Stimulated activated naive CD8-positive, alpha-beta T cell treated with anti-CD3 and anti-CD28 coated beads, Interleukin-15, Interleukin-2, amounts not matched to agents 100 ng/mL and 50 ng/mL, for 24 hours (primary cell): ENCODE data around the gene RBM48.
"Not testable (repeated sequence)": the region's sequence is repeated elsewhere in the genome, so short reads cannot be mapped to it uniquely, and the experiment has no call there.

ENCODE experiments used
- H3K27ac Mint-ChIP-seq: one replicate; pipeline ENCODE4 v1.8.0; 2021; ENCODE audit warnings: mild to moderate bottlenecking, mixed read lengths
- H3K27me3 Mint-ChIP-seq: one replicate; pipeline ENCODE4 v1.8.0; 2021; ENCODE audit warnings: mixed read lengths
- H3K36me3 Mint-ChIP-seq: one replicate; pipeline ENCODE4 v1.8.0; 2021; ENCODE audit warnings: low read depth, mixed read lengths
- H3K4me1 Mint-ChIP-seq: one replicate; pipeline ENCODE4 v1.8.0; 2021; ENCODE audit warnings: low read depth, mixed read lengths
- H3K4me3 Mint-ChIP-seq: one replicate; pipeline ENCODE4 v1.8.0; 2021; ENCODE audit warnings: mild to moderate bottlenecking, mixed read lengths
- H3K9me3 Mint-ChIP-seq: one replicate; pipeline ENCODE4 v1.8.0; 2021; ENCODE audit warnings: mixed read lengths

The RBM48 gene

DNA sequence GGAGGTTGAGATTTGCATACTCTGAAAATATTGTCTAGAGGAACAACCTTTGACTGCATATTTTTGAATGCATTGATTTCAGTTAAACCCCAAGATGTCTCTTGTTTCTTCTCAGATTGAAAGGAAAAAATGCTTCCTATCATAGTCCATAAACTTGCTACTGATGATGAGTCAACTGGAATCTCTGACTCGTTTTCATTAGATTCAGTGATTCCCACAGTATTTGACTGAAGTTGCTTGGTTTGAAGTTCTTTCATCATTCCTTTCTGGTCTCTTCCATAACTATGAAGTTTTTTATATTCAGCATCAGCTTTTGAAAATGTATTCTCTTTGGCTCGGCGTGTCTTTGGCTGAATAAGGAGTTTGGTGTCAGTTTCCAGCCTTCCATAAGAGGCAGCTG is 11.0 kb upstream of the RBM48 start:
- H3K27me3 Mint-ChIP-seq = no peaks in the 10 kb centered on the region
- no peaks in the 10 kb centered on the region for H3K9me3 Mint-ChIP-seq
- peaks cover 22% of the 10 kb centered on the region for H3K36me3 Mint-ChIP-seq
- H3K4me1 Mint-ChIP-seq = peaks cover 9% of the 10 kb centered on the region
- H3K4me3 Mint-ChIP-seq = no peak overlapping the region
- peak overlapping the region; percentile 54 for H3K27ac Mint-ChIP-seq

DNA sequence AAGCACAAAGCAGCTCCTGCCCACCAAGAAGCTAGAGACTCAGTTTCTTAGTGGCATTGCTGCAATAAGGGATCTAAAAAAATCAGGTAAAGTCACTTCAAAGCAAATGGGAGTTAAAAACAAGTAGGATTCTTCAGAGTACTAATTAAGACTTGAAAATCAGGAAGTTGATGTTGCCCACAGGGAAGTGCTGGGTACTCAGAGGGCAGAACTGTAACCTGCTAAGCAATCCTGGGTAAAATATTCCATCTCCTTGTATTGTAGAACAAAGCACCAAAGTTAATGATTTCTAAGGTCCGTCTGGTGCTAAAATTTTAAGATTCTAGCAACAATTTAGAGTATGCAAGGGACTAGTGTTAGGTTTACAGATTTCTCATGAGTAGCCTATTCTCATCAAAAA is 8.6 kb upstream of the RBM48 start:
- no peaks in the 10 kb centered on the region for H3K27me3 Mint-ChIP-seq
- H3K36me3 Mint-ChIP-seq = peaks cover 7% of the 10 kb centered on the region
- H3K27ac Mint-ChIP-seq = no peak overlapping the region
- no peak overlapping the region for H3K4me3 Mint-ChIP-seq
- H3K9me3 Mint-ChIP-seq = no peaks in the 10 kb centered on the region
- H3K4me1 Mint-ChIP-seq = peaks cover 9% of the 10 kb centered on the region

DNA sequence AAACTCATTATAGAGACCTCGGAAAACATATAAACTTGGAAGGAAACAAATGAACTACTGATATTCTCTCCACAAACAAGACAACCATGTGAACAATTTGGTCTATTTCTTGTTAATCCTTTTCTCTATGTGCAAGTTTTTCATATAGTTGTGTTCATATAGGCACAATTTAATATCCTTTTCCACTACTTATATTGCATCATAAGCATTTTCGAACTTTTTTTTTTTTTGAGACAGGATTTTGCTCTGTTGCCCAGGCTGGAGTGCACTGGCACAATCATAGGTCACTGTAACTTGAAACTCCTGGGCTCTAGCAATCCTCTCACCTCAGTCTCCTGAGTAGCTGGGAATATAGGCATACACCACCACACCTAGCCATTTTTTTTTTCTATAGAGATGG is 5.5 kb upstream of the RBM48 start:
- Mint-ChIP-seq H3K4me3 (no peak overlapping the region), H3K9me3 (no peaks in the 10 kb centered on the region), H3K4me1 (peaks cover 22% of the 10 kb centered on the region), H3K27ac (no peak overlapping the region), H3K27me3 (no peaks in the 10 kb centered on the region), H3K36me3 (no peaks in the 10 kb centered on the region)

DNA sequence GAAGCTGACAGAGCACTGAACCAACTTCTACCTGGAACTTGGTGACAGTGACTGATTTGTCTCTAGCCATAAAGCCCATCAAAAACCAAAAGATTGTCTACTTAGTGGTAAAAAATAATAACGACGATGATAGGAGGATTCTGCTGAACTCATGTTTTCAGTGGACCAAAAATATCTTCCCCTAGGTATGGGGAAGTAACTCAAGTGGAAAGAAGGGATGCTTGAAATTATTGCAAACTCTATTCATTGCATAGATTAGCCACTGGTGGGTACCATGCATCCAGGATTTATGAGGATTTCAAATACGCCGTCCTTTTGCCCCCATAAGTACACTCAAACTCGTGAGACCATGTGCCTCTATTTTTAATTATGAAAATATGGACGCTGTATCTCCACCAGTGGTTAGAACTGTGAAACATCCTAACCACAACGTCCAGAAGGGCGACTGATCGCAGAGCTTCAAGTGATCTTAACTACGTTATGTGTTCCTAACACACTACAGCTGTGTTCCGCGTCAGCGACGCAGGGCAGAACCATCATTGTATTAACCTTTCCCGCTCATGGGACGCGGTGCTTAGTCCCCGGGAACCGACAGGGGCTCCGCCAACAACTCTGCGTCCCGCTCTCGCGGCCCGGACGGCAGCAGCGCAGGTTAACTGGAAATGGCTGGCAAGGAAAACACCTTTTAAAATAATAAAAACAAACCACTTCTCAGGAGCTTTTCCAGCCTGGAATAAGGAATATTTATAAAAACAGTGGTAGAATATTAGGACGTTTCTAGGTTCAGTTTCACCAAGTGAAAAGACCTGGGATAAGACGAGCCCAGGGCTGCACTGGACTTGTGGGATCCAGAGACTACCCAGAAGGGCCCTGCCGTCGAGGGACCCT is 1.1 kb upstream of the RBM48 start:
- Mint-ChIP-seq H3K4me1 (peaks cover 41% of the 10 kb centered on the region), H3K4me3 (peak overlapping the region; percentile 93), H3K9me3 (no peaks in the 10 kb centered on the region), H3K36me3 (peaks cover 20% of the 10 kb centered on the region), H3K27me3 (no peaks in the 10 kb centered on the region), H3K27ac (peak overlapping the region; percentile 87)

DNA sequence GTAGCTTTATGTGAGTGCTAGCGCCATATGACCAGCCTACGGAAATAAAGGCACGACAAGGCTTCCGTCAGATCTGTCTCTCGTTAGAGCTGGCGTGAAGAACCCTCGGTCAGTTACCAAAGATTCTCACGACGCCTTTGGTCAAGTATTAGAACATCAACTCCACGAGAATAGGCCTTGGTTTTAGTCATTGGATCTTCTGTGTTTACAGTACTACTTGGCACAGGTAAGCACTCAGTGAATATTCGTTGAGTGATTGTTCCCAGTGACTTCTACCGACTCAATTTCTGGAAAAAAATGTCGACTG is 316 bp downstream of the RBM48 start:
- no peaks in the 10 kb centered on the region for H3K27me3 Mint-ChIP-seq
- H3K27ac Mint-ChIP-seq = peak overlapping the region; percentile 96
- peaks cover 34% of the 10 kb centered on the region for H3K36me3 Mint-ChIP-seq
- peak overlapping the region; percentile 93 for H3K4me3 Mint-ChIP-seq
- H3K9me3 Mint-ChIP-seq = no peaks in the 10 kb centered on the region
- peaks cover 41% of the 10 kb centered on the region for H3K4me1 Mint-ChIP-seq

DNA sequence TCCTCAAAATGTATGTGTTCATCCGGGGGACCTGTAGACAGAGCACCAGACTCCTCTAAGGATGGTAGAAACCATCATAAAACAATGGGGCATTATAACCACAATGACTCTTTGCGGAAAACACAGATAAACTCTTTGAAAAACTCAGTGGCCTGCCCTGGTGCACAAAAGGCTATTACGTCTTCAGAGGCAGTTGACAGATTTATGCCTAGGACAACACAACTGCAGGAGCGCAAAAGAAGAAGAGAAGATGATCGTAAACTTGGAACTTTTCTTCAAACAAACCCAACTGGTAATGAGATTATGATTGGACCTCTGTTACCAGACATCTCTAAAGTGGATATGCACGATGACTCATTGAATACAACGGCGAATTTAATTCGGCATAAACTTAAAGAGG is 6.0 kb downstream of the RBM48 start:
- Mint-ChIP-seq H3K4me1 (peaks cover 27% of the 10 kb centered on the region), H3K36me3 (peaks cover 65% of the 10 kb centered on the region), H3K4me3 (no peak overlapping the region), H3K27ac (no peak overlapping the region), H3K27me3 (no peaks in the 10 kb centered on the region), H3K9me3 (no peaks in the 10 kb centered on the region)

DNA sequence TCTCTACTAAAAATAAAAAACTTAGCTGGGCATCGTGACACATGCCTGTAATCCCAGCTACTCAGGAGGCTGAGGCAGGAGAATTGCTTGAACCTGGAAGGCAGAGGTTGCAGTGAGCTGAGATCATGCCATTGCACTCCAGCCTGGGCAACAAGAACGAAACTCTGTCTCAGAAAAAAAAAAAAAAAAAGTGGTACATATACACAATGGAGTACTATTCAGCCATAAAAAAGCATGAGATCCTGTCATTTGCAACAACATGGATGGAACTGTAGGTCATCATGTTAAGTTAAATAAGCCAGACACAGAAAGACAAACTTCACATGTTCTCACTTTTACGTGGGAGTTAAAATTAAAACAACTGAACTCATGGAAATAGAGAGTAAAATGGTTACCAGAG is 14.9 kb downstream of the RBM48 start:
- not testable (repeated sequence) for H3K27ac Mint-ChIP-seq, H3K4me1 Mint-ChIP-seq, H3K36me3 Mint-ChIP-seq, H3K9me3 Mint-ChIP-seq, H3K27me3 Mint-ChIP-seq, H3K4me3 Mint-ChIP-seq

DNA sequence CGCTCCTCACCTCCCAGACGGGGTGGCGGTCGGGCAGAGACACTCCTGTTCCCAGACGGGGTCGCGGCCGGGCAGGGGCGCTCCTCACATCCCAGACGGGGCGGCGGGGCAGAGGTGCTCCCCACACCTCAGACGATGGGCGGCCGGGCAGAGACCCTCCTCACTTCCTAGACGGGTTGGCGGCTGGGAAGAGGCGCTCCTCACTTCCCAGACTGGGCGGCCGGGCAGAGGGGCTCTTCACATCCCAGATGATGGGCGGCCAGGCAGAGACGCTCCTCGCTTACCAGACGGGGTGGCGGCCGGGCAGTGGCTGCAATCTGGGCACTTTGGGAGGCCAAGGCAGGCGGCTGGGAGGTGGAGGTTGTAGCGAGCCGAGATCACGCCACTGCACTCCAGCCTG is 16.5 kb downstream of the RBM48 start:
- H3K4me3 Mint-ChIP-seq, H3K36me3 Mint-ChIP-seq, H3K9me3 Mint-ChIP-seq, H3K27ac Mint-ChIP-seq, H3K4me1 Mint-ChIP-seq, H3K27me3 Mint-ChIP-seq: not testable (repeated sequence)

DNA sequence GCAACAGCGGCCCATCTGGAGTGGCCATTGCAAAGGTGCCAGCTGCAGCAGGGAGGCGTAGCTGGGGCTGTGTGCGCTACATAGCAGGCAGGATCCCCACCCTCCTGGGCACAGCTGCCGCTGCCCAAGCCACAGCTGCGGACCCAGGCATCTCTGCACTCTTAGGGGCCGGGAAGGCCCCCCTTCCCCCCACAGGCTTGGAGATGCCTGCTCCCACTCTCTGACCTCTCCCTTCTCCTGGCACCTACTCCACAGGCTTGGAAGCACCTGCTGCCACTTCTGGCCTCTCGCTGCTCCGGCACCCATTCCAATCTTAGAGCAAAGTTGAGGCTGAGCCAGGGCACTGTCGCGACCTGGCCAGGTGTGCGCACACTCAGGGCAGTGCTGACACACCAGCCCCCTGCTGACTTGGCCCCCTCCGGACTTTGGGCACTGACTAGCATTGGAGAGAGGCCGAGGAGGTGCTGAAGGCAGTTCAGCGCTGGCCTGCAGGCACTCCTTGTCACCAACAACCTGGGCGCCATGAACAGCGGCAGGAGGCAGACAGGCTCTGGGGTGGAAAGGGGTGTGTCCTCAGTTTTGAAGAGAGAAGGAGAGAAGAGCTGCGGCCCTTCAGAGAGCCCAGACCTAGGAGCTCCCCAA is 18.4 kb downstream of the RBM48 start:
- no peaks in the 10 kb centered on the region for H3K27me3 Mint-ChIP-seq
- H3K4me1 Mint-ChIP-seq = no peaks in the 10 kb centered on the region
- no peak overlapping the region for H3K4me3 Mint-ChIP-seq
- no peak overlapping the region for H3K27ac Mint-ChIP-seq
- H3K36me3 Mint-ChIP-seq = no peaks in the 10 kb centered on the region
- H3K9me3 Mint-ChIP-seq = peaks cover 2% of the 10 kb centered on the region

DNA sequence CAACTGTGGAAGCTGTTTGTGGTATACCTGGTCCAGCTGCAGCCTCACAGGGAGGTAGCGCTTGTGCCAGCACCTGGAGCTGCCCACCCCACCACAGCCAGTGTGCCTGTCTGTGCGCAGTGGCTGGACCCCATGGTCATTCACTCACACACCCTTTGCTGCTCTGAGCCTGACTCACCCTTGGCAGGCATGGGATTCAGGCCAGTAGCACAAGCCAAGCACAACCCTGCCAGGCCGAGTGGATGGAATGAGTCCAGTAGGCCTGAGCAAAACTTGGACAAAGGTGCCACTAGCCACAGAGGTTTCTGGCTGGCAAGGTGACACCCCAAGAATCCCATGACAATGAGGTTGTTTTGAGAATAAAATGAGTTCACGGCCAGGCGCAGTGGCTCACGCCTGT is 19.0 kb downstream of the RBM48 start:
- H3K27me3 Mint-ChIP-seq = no peaks in the 10 kb centered on the region
- no peaks in the 10 kb centered on the region for H3K9me3 Mint-ChIP-seq
- H3K4me3 Mint-ChIP-seq = no peak overlapping the region
- no peaks in the 10 kb centered on the region for H3K36me3 Mint-ChIP-seq
- H3K27ac Mint-ChIP-seq = no peak overlapping the region
- H3K4me1 Mint-ChIP-seq = no peaks in the 10 kb centered on the region

DNA sequence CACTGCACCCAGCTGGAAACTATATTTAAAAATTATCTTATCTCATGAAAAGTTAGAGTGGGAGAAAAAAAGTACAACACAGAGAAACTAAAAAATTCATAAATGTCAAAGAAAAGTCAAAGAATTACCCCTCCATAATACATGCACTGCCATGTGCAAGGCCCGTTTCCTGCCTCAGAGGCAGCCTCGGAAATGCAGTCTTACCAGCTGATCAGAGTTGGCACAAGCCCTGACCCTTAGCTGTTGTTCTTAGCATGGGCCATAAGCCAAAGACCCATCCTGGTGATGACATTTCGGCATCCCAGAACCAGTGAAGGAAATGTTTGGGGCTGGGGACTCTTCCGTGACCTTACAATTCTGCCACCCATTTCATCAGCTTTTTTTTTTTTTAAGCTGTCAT is 21.6 kb downstream of the RBM48 start:
- H3K27ac Mint-ChIP-seq = no peak overlapping the region
- no peak overlapping the region for H3K4me3 Mint-ChIP-seq
- H3K9me3 Mint-ChIP-seq = no peaks in the 10 kb centered on the region
- H3K4me1 Mint-ChIP-seq = no peaks in the 10 kb centered on the region
- H3K27me3 Mint-ChIP-seq = no peaks in the 10 kb centered on the region
- no peaks in the 10 kb centered on the region for H3K36me3 Mint-ChIP-seq

DNA sequence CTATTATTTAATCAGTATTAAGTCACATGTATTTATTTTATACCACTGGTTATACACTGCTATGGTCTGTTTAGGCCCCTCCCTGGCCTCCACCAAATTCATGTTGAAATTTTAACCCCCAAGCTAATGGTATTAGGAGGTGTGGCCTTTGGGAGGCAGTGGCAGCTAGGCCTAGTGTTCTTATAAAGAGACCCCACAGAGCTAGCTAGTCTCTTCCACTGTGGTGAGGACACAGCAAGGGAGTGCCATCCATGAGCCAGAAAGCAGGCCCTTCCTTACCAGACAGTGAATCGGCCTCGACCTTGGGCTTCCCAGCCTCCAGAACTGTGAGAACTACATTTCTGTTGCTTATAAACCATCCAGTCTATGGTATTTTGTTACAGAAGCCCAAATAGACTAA is 28.7 kb downstream of the RBM48 start:
- Mint-ChIP-seq H3K4me1 (no peaks in the 10 kb centered on the region), H3K4me3 (no peak overlapping the region), H3K9me3 (no peaks in the 10 kb centered on the region), H3K36me3 (peaks cover 23% of the 10 kb centered on the region), H3K27ac (no peak overlapping the region), H3K27me3 (no peaks in the 10 kb centered on the region)

DNA sequence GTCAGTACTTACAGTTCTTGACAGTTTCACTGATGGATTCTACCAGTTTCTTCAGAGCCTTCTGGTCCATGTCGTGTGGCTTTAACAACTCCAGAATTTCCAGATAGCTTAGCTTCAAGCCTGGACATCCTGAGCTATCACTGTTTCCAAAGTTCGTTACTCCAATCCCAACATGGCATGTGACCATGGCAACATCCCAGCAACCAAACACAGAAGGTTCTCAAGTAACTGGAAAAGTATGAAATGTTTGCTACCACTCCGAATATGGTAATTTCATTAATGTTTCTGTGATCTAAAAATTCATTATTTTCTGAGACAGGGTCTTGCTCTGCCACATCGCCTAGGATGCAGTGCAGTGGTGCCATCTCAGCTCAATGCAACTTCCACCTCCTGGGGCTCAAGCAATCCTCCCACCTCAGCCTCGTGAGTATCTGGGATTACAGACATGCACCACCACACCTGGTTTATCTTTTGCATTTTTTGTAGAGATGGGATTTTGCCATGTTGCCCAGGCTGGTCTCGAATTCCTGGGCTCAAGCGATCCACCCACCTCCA is 29.3 kb downstream of the RBM48 start:
- Mint-ChIP-seq H3K27ac (no peak overlapping the region), H3K4me1 (no peaks in the 10 kb centered on the region), H3K4me3 (no peak overlapping the region), H3K36me3 (peaks cover 26% of the 10 kb centered on the region), H3K9me3 (no peaks in the 10 kb centered on the region), H3K27me3 (no peaks in the 10 kb centered on the region)

DNA sequence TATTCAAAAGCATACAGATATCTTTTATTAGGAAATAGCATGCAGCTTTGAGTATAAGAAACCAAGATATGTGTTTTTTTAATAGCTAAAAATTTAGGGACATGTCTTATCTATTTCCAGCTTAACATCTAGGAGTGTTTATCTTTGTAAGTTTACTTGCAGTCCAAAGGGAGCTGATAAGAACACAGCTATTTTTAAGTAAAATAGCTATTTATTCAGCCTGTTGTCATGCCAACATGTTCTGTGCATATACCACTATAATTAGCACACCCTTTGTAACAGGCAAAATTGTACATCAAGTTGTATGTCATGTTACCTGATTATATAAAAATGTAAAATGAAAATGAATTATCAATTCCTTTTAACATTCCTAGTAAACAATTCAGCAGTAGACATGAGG is 32.0 kb downstream of the RBM48 start:
- no peaks in the 10 kb centered on the region for H3K9me3 Mint-ChIP-seq

DNA sequence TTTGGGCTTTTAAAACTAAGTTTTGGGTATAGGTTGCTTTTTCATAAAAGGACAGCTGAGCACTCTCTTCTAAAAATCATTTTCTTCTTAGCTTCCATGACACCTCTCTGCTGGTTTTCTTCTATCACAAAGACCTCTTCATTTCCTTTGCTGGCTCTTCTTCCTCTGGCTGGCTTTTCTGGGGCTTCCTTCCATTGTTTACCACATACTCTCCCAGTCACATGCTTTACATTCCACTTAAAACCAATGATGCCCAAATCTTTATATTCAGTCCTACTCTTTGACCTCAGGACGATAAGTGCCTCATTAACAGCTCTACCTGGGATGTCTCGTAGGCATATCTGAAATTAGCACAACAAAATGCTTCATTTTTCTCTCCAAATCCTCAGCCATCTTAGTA is 34.8 kb downstream of the RBM48 start:
- Mint-ChIP-seq H3K27me3 (no peaks in the 10 kb centered on the region), H3K4me3 (no peak overlapping the region), H3K27ac (peak overlapping the region; percentile 54), H3K4me1 (no peaks in the 10 kb centered on the region), H3K36me3 (peaks cover 50% of the 10 kb centered on the region), H3K9me3 (no peaks in the 10 kb centered on the region)

More for the DNA sequence above, 32.0 kb downstream of the RBM48 start:
- no peaks in the 10 kb centered on the region for H3K4me1 Mint-ChIP-seq
- no peaks in the 10 kb centered on the region for H3K27me3 Mint-ChIP-seq
- H3K4me3 Mint-ChIP-seq = no peak overlapping the region
- peaks cover 48% of the 10 kb centered on the region for H3K36me3 Mint-ChIP-seq
- H3K27ac Mint-ChIP-seq = no peak overlapping the region

DNA sequence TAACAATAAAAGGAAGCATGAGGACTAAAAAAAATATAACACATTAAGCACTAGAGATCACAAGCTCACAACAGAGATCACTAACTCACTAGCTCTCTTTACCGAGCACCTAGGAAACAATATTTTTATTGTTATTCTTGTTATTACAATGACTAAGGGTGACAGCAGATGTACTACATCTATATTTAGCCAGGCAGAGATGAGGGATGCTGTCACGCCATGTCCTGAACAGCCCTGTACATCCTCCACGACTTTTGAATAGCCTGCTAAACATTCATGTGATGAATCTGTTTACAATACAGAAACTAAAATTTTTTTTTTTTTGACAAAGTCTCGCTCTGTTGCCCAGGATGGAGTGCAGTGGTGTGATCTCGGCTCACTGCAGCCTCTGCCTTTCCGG is 38.9 kb downstream of the RBM48 start:
- H3K27me3 Mint-ChIP-seq = no peaks in the 10 kb centered on the region
- H3K4me3 Mint-ChIP-seq = no peak overlapping the region
- no peak overlapping the region for H3K27ac Mint-ChIP-seq
- H3K36me3 Mint-ChIP-seq = peaks cover 68% of the 10 kb centered on the region
- H3K9me3 Mint-ChIP-seq = no peaks in the 10 kb centered on the region
- no peaks in the 10 kb centered on the region for H3K4me1 Mint-ChIP-seq
